NOMO-1 treated with DMSO at 0.1 percent for 48 hours (cell line): ENCODE data around the gene OLFM2.
A peak's percentile ranks its signal among the peaks of the same experiment; 100 is the strongest.
"Not testable (repeated sequence)": the region's sequence is repeated elsewhere in the genome, so short reads cannot be mapped to it uniquely, and the experiment has no call there.

Source experiments
- DNase-seq: peaks from one replicate; lab custom pipeline; 2025; ENCODE audit not compliant: unreplicated experiment; lab: John Stamatoyannopoulos, UW

The OLFM2 gene

DNA sequence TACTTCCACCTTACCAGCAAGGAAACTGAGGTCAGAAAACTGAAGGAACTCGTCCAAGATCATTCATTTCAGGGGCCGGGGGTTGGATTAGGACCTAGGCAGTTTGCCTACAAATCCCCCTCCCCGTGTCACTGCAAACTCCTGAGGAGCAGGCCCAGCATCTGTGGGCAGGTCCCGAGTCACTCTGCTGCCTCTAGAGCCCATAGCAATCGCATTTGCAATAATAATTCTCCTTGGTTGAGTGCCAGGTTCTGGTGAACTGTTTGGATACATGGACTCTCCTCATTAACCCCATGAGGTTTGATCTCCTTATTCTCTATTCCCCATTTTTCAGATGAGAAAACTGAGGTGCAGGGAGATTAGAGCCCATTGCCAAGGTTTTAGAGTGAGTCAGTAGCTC lies 100.3 kb downstream of the OLFM2 start:
- DNase-seq: no peak

DNA sequence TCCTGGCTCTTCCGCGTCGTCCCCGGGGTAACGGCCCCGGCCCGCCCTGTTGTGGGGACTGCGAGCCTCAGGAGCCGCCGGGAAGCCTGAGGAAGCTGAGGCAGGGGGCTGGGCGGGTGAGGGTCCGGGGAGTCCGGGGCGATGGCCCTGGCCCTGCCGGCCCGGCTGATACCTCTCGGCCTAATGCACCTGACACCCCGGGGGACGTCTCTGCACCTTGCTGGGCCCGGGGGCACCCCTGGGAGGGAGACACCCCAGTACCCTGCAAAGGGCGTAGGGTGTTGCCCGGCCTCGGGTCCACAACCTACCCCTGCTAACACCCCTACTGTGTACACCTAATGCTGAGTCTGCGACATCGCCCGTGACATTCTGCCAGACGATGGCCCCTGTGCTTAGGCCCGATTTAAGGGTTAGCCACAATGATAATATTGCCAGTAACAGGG lies 100.8 kb downstream of the OLFM2 start:
- no peak for DNase-seq

DNA sequence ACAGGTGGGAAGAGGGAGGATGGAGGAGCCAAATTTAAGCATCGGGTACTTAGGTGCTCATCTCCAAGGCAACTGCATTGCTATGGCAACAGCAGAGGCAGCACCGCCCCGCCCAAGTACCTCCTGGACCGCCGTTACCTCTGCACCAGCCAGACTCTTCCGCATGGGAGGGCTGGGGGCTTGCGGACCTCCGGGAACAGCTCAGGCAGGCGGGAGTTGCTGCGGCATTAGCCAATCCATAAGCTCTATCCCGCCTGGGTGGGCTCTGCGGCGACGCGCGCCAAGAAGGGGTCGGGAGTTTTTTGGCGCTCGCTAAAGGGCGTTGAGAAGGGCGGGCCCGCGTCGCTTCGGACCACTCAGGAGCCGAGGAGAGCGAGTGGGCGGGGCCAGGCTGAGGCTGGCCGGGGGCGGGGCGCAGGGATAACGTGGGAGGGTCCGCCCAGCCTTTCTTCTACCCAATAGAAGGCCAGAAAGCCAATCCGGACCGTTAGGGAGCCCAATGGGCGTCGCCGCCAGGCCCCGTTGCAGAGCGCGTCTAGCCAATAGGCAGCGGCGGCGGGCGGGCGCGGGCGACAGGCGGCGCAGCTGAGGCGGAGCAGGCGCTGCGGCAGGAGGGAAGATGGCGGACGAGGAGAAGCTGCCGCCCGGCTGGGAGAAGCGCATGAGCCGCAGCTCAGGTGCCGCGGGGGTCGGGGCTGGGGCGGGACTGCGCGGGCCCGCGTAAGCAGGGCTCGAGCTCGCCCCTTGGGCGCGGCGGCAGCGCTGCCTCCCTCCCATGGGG lies 101.4 kb downstream of the OLFM2 start, which contains the start of gene PIN1:
PIN1 (plus strand) TSS at position 593 of the 781 bp plus-strand sequence; CDS start at position 620, 27 bp downstream.
- peak; percentile 99 for DNase-seq

DNA sequence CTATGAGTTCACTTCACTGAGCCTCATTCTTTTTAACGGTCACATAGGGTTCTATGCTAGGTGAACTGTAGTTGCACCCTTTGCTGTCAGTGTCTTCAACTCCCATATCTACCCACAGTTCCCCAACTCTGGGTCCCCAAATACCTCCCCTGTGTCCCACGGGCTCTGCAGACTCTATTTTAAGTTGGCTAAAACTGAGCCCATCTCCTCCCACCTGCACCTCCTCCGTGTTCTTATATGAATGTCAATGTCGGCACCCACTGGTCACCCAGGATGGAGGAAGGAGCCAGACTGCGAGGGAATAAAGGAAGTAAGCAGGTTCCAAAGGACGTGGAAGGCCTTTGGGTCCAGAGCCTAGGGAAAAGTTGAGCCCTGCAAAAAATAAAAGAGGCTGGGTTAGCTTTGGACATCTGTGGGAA lies 102.0 kb downstream of the OLFM2 start:
- DNase-seq: no peak

DNA sequence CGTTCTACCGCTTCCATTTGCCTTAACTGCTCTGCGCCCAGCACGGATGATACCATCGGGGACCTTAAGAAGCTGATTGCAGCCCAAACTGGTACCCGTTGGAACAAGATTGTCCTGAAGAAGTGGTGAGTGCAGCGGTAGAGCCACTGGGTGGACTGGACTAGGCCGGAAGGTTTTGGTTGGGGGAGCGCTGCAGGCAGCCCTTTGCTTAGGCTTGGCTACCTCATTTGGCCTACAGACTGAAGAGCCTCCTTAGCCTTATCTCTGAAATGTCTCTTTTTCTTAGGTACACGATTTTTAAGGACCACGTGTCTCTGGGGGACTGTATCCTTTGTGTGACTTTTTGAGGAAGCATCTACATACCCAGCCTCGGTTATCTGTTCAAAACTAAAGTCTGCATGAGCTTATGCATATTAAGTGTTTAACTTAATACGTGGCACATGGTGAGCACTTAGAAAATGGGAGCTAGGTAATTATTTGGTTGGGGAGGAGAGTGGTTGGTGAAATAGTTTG lies 107.7 kb downstream of the OLFM2 start:
- no peak for DNase-seq

DNA sequence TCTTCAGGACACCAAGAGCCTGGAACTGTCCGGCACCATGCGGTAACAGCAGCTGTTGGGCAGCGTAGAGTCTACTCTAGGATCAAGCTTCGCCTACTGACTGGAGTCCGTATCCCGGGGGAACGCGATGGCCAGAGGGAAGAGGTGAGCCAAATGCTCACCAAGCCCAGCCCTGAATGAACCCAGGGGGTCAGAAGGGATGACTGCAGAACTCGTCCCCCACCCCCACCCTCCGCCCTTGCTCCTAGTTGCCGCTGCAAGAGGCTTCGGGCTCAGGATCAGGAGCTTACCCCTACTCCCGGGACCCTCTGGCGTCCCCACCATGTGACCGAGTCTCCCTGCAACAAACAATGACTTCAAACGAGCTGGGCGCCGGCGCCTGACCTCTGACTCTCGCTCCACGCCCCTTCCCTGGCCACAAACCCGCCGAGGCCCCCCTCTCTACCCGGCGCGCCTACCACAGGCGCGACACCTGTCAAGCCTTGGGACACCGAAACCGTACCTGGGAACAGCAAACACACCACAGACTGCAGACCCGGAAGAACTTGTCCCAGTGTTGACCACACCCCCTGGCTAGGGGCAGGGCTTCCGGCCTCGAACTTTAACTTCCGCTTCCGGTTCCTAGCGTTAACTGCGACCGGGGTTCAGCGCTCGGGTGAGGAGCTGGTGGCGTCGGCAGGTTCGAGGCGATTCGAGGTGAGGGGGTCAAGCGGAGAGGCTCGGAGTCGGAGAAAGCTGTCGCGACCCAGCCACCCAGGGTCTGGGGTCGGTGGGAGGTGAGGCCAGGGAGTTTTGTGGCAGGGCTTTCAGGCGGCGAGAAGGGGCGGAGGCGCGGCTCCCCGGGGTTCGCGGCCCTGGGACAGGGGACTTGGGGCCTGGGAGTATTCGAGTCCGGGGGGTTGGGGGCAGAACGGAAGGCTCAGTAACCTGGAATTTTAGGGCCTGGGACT lies 108.8 kb downstream of the OLFM2 start, which contains the start of gene UBL5:
UBL5 (plus strand) TSS at position 630 of the 950 bp plus-strand sequence. CDS start 420 bp downstream, outside the sequence.
- peak; percentile 89 for DNase-seq

DNA sequence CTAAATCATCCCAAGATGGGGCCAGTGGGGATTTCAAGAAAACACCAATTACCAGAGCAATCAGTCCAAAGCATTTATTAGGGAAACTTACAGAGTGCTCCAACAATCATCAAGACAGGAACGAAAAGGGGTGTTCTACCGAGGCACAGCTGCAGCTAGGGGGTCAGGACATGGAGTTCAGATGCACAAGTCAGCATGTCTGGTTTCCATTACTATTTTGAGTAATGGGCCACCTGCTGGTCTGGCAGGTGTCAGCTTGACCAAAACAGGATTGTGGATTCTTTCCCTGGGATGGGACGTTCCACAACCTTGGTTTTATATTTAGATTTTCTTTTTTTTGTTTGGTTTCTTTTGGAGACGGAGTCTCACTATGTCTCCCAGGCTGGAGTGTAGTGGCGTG lies 112.5 kb downstream of the OLFM2 start:
- DNase-seq: no peak

DNA sequence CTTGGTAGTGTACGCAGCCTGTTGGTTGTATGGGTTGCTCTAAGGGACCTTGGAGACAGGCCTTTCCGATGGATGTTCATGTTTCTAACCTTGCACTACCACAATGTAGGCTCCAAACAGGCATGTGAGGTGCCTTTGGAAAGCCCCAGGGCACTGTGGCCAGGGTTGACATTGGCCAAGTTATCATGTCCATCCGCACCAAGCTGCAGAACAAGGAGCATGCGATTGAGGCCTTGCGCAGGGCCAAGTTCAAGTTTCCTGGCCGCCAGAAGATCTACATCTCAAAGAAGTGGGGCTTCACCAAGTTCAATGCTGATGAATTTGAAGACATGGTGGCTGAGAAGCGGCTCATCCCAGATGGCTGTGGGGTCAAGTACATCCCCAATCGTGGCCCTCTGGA lies 116.3 kb downstream of the OLFM2 start:
- DNase-seq: not testable (repeated sequence)

DNA sequence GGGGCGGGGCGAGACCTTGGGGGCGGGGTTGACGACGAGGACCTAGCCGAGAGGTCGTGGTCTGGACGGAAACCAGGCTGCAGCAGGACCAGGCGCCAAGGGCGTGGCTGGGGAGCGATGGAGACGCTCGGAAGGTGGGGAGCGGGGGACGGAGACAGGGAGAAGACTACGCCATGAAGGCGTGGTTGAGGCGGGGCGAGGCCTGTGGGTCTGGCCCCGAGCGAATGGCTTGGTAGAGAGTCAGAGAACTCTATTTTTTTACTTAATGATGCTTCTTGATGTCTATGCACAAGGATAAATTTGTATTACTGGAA lies 116.8 kb downstream of the OLFM2 start:
- no peak for DNase-seq

DNA sequence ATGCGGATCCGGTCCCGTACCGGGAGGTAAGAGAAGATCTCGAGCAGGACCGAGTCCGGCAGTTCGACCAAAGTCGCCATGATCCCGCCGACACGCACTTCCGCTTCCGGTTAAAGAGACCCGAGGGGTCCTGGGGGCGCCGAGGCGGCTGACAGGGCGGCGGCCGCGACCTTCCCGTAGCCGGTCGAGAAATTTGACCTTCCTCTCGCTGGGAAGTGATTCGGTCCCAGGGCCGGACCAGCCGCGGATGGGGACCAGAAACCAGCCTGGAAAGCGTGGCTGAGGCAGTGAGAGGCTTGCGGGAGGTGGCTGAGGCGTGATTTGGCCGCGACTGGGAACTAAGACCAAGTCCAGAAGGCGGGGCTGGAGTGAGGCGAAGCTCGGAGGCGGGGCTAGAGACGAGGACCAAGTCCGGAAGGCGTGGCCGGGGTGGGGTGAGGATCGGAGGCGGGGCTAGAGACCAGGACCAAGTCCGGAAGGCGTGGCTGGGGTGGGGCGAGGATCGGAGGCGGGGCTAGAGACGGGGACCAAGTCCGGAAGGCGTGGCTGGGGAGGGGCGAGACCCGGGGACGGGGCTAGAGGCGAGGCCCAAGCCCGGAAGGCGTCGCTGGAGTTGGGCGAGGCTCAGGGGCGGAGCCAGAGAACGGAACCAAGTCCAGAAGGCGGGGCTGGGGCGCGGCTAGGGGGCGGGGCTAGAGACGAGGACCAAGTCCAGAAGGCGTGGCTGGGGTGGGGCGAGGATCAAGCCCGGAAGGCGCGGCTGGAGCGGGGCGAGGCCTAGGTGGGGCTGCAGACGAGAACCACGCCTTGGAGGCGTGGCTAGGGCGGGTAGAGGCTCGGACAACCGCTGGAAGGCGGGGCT lies 117.3 kb downstream of the OLFM2 start, which contains the start of gene FBXL12:
FBXL12 (minus strand) TSS at position 346 of the 862 bp plus-strand sequence; CDS start at position 80, 266 bp downstream.
- DNase-seq: peak; percentile 99

DNA sequence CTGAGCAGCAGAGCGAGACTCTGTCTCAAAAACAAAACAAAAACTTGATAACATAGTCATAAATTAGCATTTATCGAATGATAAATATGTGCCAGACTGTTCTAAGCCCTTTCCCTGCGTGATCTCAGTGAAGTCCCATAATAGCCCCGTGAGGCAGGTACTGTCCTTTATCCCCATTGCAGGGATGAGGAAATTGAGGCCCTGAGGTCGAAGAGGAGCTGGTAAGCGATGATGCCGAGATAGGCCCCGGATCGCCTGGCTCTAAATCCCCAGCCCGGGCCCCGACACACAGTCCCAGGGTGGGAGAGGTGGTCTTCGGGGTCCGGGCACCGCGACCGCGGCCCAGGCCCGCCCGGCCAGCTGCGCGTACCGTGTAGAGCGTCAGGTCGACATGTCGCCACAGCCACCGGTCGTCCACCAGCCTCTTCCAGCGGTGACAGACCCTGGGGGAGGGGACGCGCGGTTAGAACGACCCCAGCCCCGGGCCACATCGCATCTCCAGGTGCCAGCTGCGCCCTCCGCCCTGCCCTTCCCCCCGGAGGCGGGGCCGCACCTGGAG lies 118.1 kb downstream of the OLFM2 start:
- no peak for DNase-seq

DNA sequence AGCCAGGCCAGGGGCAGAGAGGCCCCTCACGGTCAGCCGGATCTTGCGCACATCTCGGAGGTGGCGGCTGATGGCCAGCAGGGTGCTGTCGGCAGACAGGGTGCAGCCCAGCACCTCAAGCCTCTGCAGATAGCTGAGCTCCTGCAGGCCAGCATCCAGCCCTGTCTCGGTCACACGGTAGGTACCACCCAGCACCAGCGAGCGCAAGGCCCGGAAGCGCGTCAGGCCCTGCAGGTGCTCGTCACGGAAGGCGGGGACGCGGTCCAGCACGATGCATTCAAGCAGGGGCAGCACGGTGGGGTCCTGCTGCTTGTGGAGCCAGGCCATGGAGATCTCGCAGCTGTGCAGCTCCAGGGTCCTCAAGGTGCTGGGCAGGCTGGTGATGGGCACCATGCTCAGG lies 125.2 kb downstream of the OLFM2 start:
- no peak for DNase-seq

DNA sequence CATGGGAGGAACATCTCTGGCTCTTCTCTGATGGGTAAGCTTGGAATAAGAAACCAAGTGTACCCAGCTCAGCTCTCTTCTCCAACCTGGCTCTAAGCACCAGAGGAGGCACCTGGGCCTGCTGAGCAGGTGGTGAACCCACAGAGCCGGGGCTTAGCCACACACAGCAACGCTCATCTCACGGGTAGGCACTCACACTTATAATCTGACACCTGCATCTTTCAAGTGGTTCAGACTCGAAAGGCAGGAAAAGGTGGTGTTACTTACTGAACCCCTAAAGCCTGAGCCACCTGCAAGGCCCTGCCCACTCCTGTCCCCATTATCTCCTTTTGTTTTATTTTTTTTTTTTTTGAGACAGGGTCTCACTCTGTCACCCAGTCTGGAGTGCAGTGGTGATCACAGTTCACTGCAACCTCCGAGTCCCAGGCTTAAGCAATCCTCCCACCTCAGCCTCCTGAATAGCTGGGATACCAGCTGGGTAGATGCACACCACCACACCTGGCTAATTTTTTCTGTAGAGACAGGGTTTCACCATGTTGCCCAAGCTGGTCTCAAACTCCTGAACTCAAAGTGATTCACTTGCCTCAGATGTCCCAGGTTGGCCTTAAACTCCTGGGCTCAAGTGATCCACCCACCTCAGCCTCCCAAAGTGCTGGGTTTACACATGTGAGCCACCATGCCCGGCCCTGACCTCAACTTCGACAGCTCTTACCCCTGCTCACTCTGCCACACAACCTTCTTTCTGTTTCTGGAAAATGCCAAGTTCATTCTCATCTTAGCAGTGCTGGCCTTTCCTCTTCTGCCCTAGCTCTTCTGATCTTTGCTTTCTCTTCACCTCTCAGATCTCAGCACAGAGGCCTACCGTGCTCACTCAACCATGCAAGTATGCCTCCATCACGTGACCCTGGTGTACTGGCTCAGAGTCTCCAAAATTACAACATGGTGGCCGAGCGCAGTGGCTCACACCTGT lies 127.2 kb downstream of the OLFM2 start:
- DNase-seq: no peak

DNA sequence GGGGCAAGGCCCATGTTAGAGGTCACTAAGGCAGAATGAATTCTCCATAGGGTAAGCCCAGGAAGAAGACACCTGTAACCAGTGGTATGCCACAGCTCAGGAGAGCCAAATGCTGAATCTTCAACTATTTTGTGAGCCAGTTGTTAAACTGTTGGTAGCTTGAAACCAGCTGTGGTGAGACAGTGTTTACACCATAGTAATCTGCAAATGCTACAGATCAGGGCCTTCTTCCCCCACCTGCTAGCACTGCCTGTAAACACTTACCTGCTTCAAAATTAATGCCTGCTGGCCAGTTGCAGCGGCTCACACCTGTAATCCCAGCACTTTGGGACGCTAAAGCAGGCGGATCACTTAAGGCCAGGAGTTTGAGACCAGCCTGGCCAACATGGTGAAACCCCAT lies 129.5 kb downstream of the OLFM2 start:
- no peak for DNase-seq
